NCI-H1417 treated with DMSO at 0.1 percent for 48 hours (cell line): Measurements from ENCODE around the gene AFF1.

Source experiments
- DNase-seq: peaks from one replicate; lab custom pipeline; 2025; lab: John Stamatoyannopoulos, UW

Gene AFF1

DNA sequence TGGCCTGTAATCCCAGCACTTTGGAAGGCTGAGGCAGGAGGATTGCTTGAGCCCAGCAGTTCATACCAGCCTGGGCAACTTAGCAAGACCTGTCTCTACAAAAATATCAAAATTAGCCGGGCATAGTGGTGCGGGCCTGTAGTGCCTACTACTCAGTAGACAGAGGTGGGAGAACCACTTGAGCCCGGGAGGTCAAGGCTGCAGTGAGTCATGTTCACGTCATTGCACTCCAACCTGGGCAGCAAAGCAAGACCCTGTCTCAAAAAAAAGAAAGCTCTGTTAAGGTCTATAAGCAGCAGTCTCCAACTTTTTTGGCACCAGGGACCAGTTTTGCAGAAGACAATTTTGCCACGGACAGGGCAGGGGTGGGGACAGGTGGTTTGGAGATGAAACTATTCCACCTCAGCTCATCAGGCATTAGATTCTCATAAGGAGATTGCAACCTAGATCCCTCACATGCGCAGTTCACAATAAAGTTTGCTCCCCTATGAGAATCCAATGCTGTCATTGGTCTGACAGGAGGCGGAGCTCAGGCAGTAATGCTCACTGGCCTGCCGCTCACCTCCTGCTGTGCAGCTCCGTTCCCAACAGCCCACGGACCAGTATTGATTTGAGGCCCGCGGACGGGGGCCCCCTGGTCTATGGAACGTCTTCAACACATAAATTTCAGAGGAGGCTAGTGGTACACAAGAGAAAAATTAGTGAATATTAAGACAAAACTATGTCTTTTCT is 217.7 kb downstream of the AFF1 start:
- DNase-seq, result no peak

DNA sequence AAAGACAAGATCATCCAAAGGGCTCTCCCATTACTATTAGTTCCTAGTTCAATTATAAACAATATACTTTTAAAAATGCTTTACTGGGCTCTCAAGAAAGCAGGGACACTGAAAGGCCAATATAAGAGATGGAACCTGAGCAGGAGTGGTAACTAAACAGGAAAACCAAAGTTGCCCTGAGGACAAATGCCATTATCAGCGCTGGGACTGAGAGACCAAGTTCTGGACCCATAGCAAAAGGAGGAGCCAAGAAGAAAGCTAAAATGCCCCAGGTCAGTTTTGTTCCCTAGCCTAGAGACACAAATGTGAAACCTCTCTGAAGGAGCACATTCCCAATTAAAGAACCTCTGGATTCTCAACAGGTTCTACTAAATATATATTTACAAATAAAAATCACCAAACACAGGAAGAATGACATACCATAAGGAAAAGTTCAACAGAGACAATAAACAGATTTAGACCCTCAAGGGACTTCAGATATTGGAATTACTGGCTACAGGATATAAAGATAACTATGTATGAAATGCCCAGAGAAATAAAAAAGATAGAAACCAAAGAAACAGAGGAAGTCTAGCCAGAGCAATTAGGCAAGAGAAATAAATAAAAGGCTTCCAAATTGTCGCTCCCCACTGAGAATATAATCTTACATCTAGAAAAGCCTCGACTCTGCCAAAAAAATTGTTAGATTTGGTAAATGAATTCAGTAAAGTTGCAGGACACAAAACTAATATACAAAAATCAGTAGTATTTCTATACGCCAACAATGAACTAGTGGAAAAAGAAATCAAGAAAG is 218.5 kb downstream of the AFF1 start:
- no peak for DNase-seq

DNA sequence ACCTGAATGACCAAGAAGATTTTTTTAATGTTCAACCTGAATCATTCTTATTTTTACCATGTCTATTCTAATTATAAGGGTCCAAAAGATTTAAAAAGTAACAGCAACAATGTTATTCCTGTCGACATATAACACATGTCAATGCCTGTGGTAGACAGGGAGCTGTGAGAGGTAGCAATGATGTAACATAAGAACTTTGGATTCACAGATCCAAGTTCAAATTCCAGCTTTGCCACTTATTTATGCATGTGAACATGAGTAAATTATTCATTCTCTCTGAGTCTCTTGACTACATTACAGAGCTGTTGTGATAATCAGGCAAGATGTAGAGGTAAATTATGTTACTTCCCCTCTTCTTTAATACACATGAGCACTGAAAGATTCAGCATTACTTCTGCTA is 231.1 kb downstream of the AFF1 start:
- no peak for DNase-seq

DNA sequence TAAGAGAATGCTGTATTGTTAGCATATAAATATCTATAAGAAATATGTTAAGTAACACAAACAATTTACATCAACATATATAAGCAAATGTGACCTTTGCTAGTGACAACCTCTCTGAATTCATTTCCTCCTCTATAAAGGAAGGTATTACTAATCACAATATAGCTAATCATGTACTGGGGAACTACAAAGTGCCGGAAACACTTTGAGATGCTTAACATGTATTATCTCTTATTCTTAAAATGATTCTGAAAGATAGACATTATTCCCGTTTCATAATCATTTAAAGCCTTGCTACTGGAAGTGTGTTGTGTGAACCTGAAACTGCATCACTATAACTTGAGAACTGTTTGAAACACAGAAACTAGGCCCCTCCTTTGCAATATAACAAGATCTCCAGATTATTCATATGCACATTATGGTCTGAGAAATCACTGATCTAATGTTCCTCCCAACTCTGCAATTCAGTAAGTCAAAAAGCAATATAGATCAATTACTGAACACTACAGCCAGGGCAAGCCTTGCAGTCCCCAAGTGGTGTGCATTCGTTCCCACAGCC is 231.6 kb downstream of the AFF1 start:
- no peak for DNase-seq

DNA sequence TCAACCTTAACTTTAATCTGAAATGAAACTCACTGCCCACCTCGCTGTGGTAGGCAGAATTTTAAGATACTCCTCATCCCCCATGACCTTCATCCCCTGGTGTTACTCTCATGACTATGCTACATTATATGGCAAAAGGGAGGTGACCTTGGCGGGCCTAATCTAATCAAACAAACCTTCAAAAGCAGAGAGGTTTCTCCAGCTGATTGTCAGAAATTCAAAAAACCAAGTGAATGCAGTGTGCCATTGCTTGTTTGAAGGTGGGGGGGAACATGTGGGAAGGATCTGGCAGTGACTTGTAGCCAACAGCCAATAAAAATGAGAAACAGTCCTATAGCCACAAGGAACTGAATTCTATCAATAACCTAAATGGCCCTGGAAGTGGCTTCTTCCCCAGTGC is 237.1 kb downstream of the AFF1 start:
- DNase-seq, result no peak

DNA sequence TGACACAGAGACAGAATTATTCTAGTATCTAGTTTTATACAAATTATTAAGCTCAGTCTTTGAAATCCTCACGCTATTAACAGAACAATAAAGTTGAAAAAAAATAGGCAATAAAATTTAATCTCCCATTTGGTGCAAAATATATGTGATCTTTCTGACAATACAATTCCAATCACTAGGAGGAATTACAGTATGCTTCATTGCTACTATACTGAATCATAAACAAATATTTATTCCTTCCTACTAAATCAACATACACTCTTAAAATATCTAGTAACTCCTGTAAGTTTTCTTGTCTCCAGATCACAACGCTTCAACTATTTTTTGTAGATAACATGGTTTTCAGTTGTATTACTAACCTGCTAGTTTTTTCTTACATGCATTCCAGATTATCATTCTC is 239.9 kb downstream of the AFF1 start:
- DNase-seq, result no peak

DNA sequence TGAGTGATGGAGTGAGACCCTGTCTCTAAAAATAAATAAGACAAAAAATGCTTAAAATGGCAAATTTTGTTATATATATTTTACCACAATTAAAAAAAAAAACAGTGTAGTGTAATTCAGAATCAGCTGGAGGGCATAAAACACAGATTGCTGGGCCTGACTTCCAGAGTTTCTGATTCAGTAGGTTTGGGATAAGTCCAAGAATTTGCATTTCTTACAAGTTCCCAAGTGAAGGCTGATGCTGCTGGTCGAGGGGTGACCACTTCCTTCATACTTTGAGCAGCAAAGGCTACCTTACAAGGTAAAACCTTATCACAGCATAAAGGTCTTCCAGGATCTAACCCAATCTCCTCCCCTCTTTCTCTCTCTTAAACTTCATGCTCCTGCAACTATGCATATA is 244.9 kb downstream of the AFF1 start:
- DNase-seq, result no peak

DNA sequence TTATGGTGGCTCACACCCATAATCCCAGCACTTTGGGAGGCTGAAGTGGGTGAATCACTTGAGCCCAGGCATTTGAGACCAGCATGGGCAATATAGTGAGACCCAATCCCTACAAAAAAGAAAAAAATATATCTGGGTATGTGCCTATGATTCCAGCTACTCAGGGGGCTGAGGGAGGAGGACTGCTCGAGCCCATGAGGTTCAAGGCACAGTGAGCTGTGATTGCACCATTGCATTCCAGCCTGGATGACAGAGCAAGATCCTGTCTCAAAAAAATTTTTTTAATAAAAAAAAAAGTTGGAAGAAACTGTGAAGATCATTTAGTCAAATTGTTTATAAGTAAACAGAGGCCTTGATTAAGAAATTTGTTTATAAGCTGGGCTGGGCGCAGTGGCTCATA is 246.0 kb downstream of the AFF1 start:
- no peak for DNase-seq

DNA sequence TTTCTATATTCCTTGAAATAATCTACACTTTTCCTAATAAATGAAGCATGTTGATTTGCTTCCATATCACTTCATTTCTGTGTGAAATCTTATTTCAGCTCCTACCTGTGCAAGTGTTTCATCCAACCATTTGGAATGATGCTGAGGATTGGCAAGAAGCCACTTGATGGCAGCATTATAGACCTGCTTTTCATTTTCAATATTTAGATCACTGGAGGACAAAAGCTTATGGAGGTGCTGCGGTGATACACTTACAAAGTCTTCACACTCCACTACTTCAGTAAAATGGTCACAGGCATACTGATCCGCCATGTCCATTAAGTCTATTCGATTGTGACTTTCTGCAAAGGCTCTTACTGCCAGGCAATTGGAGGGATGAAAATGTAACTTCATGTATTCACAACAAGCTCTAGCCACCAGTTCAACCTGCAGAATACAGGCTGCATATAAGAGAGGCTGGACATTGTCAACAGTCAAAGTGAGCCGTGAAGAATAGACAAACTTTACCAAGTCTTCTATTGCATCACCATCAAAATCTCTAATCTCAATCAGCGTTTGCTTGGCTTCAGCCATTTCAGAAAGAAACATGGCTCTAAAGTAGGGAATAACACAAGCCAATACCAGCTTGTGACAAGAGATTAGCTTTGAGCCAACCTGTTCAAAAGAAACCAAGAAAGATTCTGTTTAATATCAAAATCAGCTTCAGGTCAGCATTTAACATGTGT is 250.5 kb downstream of the AFF1 start:
- no peak for DNase-seq

DNA sequence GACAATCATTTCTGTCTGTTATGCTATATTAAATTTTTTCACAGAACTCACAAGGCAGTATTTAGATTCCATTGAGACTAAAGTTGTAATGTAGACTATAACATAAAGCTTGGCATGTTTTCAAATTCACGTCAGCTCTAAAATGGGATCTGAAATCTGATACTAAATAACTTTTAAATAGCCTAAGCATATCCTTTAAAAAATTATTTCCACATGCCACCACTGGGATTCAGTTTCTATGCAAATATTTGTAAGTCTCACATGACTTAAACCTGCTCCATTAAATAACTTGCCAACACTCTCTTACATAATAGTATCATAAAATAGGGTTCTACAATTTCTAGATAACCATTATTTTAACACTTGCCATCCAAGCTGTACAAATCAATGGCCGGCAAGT is 253.2 kb downstream of the AFF1 start:
- DNase-seq, result no peak

DNA sequence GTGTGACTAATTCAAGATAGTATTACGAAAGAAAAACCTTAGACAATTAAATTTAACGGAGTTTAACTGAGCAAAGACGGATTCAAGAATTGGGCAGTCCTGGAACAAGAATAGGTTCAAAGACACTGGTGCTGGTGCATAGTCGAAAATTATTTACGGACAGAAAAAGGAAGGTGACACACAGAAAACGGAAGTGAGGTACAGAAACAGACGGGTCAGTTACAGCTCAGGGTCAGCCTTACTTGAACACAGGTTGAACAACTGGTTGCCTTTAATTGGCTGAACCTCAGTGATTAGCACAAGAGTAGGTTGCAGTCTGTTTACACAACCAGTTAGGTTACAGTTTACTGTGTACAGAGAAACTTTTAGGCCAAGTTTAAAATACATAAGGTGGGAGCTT is 254.1 kb downstream of the AFF1 start:
- DNase-seq, result no peak
